NCI-H128 (cell line): ENCODE results near the gene MYH7B.

Experiments used
- DNase-seq: peaks from one replicate; lab custom pipeline; 2025; ENCODE audit not compliant: unreplicated experiment; lab: John Stamatoyannopoulos, UW

MYH7B gene

DNA sequence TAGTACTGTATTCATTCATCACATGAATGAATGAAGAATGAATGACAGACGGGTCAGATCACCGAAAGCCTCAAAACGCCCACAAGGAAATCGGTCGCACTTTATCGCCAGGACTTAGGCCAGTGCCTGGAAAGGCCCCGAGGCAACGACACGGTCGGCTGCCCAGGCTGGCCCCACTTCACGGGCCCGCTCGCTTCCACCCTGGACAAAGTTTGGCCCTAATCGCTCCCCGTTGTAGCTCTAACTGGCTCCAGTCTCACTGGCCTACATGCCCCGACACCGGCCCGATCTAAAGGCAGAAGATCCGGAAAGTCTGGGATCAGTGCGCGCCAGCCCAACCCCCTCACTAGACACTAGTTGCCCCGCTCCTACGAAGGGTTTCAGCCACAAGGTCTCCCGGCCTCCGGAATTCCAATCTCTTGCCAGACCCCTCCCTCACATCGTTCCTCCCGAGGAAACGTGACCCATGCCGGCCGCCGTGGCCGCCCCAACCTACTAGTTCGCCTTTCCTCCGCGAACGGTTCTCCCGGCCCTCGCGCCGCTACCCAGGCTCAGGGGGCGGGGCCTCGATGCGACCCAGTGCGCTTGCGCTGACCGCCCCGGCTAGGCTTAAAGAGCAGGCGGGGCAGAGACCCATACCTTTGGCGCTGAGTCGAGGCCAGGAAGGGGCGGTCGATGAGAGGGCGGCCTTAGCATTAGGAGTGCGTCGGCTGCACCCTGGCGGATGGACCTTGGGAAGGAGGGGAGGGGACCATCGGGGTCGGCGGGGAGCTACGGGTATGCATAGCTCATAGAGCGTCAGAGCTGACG lies at the start of gene MYH7B, which contains the start of gene GSS:
TSS of gene MYH7B (plus strand) at position 638 of the 810 bp plus-strand sequence. CDS start 22,138 bp downstream, outside the sequence.
TSS of gene GSS (minus strand) at position 576 of the 810 bp plus-strand sequence. CDS start 3,954 bp downstream, outside the sequence.
- peak; percentile 94 for DNase-seq

DNA sequence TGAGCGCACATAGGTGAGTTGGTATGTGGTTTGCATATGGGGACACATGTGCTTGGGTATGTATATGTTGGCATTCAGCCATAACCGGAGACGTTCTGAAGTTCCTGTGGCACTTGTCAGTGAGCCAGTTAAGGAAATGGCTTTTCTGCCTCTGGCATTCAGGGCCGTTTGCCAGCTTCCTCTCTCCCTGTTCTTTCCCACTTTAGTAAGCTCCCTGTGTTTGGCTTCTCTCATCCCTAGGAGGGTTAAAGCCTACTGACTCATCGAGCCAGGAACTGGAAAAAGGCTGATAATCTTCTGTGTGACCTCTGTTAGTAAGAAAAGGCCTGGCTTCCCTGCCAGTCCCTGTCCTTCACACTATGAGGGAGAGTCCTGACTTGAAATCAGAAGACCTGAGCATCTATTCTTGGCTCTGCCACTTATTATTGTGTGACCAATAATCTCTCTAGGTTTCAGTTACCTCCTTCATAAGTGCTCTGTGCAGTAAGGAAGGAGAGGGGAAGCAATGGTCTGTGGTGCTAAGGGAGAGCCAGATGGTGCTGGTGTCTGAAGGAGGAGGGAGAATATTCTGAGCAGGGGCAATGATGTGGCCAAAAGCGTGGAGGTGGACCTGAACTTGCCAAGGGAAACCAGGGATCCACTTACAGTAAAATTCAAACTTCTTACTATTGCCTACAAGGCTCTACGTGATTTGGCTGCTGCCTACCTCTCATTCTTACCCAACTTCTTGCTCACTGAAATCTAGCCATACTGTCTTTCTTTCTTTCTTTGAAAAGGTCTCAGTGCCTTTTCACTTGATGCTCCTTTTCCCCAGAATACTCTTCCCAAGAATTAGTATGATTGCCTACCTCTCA lies 47.8 kb upstream of the MYH7B start:
- DNase-seq = no peak

DNA sequence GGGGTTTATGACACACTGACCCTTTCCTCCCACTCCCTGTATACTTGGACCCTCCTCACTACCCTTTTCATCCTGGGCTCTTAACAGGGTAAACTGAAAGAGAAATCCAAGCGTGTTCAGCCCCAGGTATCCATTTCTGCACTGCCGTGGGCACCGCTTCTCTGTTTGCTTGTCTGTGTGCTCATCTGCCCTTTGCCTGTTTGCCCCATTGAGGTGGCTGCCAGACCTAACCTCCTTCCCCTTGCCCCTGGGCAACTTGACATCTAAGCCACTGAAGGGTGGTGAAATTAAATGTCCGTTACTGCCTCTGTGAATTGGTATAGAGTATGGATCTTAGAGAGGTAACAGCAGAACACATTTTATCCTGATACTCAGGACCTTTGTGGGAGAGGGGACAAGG lies 40.5 kb upstream of the MYH7B start:
- no peak for DNase-seq

DNA sequence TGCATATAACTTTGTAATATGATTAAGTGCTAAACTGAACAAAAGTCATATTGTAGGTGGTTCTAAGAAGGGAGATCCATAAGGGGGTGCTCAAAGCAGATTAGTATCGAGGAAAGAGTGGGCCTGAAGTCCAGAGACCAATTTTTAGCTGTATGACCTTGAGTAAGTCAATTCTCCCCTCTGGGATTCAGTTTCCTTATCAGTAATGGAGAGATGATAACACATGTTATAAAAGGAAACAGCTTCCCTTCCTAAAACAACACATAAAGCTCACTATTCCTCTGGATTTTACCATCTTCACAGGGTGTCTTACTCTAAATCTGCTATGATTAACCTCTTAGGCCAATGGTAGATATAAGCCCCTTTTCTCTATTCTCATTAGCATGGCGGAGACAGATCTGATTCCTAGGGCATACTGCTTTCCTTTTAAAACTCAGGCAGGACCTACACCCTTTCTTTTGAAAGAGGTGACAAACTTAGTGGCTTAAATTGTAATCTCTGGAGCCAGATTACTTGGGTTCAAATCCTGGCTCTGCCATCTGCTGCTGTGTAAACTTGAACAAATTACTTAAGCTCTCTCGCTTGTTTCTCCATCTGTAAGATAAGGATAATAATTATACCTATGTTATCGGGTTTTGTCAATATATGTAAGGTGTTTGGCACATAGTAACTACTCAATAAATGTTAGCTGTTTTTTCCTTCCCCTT lies 39.8 kb upstream of the MYH7B start:
- DNase-seq = no peak

DNA sequence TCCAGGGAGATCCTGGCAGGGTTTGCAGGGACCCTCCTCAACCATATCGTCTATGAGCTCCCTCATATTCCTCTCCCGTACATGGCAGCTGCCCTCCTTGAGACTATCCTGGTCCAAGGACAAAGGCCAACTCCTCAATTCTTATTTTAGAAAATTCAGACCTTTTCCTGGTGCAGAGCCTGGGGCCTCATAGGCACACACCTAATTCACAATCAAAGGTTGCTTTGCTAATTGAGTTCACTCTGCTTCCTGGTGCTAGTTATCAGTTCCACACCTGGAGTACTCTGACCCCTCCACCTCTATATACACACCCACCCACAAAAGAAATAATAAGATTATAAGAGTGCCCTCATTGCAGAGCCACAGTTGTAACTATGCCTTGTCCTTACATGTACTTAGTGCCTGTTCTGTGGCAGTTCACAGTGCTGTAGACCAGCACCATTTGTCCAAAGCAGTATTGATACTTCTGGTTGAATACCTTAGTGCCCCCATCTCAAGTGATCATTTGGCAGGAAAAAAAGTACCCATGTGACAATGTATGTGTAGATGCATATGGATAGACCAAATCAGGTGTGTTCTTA lies 38.8 kb upstream of the MYH7B start:
- DNase-seq = no peak

DNA sequence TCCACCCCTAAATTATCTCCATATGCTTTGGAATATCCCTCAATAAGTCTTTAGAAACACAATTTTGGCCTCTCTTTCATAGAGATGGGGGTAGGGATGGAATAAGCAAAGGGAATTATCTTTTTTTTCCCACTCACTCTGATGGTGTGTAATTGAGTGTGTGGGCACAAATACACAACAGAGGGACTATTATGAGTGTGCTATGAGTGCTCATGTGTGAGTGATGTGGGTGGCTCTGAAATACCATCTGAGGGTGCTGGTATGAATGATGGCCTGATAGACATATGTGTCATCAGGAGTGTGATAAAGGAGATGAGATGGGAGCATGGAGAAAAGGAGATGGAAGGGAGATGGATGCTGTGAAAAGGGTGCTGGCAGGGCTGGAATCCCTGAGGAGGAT lies 35.6 kb upstream of the MYH7B start:
- no peak for DNase-seq

DNA sequence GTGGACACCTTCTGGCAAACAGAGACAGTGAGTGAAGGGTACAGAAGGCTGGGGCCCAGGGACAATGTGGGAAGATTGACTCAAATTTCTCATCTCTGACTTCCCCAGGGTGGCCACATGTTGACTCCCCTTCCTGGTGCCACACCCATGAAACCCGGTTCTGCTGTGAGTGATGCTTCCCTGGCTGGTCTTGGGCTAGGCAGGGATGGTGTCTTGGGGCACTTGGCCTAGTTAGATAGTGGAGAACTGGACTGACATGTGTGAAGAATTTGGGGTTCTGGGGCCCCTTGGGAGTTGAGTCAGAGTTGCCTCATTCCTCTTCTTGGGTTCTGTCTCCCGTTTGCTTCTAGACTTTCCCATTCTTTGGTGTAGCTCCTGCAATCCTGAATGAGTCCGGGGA lies 34.2 kb upstream of the MYH7B start:
- no peak for DNase-seq

DNA sequence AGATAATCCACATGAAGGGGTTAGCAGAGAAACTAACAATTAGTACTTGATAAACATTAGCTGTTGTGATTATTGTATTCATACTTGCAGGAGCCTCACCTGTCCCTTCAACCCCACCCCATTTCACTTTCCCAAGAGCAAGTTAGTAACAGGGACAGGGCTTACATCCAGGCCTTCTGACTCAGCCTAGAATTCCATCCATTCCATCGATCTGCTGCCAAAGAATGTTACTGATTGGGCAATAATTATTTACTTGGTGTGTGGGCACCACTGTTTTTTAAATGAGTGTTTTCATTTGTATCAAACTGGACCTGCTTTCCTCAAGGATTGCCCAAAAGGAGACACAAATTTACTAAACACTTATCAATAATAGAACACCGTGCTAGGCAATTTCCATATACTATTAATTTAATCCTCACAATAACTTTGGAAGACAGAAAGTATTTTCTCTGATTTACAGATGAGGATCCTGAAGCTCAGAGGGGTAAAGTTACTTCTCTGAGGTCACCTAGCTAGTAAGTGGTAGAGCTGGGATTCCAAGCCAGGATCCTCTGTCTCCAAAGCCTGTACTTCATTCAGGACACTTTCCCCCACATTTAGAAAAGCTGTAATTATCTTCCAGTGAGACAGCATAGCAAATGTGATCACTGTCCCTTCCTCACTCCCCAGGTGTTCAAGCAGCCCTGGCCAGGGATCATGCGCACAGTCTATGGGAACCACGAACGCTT lies 32.9 kb upstream of the MYH7B start:
- DNase-seq = no peak

DNA sequence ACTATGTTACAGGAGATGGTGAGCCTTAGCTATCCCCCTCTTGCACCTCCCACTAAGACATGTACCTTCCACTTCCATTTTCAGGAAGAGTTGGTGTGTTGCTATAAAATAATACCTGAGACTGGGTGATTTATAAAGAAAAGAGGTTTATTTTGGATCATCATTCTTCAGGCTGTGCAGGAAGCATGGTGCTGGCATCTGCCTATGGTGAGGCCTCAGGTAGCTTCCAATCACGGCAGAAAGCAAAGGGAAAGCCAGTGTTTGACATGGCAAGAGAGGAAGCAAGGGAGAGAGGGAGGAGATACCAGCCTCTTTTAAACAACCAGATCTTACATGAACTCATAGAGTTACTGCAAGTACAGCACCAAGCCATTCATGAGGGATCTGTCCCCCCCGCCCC lies 32.3 kb upstream of the MYH7B start:
- DNase-seq = no peak

DNA sequence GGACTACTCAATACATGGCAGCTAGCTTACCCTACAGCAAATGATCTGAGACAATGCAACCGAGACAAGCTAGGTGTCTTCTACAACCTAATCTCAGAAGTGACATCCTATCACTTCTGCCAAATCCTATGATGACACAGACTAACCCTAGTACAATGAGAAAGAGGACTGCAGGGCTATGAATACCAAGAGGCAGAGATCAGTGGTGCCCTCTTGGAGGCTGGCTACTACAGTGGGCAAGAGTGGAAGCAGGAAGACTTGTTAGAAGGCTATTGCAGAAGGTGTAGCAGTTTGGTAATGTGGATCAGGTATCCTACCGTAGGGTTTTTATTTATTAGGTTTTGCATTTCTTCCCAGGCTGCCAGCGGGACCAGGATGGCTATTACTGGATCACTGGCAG lies 30.3 kb upstream of the MYH7B start:
- DNase-seq = no peak

DNA sequence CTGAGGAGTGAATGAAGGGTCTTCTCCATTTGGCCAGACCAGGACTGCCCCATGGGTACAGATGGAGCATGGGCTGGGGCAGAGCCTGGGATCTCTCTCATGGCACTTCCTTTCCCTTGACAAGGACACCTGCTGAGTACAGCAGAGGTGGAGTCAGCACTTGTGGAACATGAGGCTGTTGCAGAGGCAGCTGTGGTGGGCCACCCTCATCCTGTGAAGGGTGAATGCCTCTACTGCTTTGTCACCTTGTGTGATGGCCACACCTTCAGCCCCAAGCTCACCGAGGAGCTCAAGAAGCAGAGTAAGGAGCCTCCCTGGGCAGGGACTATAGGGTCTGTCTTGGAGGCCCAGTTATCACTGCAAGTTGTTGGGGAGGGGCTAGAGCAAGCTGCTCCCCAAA lies 29.7 kb upstream of the MYH7B start:
- no peak for DNase-seq

DNA sequence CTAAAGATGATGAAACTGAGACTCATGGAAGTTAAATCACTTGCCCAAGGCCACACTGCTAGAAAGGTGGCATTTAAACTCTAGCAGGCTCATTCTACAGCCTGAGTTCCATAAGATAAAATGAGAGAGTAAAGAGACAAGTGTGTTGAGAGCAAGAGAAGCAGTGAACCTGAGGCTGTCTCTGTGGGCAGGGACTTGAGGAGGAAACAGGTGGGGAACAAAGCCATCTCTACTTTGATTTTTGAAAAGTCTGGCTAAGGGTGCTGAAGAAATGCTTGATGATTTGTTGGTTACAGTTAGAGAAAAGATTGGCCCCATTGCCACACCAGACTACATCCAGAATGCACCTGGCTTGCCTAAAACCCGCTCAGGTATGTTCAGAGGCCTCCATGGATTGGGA lies 29.1 kb upstream of the MYH7B start:
- no peak for DNase-seq

DNA sequence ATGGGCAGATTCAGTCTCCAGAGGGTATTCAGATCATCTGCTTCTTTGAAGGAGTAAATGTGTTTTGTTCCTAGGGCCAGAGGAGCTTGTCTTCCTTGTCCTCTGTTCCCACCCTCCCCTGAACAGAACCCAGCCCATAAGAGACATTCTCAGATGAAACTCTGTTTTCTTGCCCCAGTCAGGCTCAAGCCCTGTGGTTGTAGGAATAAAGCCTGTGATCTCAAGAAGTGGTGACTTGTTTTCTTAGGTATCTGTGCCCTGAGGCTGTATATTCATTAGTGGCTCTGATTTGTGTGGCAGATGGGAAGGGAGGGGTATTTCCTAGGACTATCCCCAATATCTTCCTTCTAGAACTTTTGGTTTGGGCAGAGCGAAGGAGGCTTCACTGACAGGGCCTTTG lies 27.9 kb upstream of the MYH7B start:
- no peak for DNase-seq

DNA sequence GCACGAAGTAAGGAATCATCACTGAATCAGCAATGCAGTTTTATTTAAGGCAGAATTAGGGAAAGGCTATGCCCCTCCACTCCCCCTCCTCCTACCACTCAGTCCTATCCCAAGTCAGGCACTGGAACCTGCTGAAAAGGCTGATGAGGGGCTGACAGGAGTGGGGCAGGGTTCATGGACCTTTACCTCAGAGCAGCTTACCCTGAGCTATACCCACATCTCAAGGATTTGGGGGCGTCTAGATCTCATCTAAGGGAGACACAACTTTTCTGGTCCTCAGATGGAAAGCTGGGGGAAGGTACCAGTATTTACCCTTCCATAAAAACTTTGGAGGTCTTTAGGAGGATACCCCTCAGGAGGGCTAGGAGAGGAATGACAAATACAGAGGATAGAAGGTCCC lies 27.3 kb upstream of the MYH7B start:
- DNase-seq = no peak

DNA sequence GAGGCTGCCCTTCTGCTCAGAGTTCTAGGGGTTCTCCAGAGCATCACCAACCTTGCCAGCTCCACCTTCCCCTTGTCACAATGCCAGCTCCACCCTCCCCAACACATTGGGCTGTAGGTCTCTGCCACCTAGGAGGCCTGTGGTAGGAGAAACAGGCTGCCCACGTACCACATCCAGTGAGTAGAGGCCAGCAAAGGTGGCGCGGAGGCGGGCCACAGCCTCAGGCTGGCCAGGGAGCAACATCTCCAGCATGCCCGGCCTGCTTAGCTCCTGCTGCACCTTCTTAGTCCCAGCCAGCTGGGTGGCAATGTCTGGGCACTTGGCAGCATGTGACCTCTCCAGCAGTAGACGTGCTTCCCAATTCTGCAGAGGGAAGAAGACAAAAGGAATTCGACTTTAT lies 23.9 kb upstream of the MYH7B start:
- DNase-seq = no peak

DNA sequence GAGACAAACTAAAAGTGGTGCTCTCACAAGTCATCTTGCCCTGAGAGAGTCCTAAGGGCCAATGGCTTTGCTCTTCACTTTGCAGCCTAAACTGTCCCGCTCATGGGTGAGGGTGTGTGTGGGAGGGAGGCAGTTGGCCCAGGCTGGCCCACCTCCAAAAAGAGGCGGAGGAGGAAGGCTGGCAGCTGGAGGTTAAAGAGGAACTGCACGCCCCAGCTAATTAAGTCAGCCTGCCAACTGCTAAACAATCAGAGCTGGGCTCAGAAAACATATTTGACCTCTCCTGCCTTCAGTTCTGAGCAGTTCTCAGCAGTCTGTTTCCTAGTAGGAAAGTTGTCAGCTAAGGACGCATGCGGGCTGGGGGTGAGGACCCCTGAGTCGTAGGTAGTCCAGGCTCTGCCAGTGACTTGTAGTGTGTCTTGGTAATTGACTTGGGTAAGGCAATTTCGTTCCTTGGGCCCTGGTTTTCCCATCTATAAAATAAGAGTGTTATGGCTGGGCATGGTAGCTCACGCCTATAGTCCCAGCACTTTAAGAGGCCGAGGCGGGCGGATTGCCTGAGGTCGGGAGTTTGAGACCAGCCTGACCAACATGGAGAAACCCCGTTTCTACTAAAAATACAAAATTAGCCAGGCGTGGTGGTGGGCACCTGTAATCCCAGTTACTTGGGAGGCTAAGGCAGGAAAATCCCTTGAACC lies 17.1 kb upstream of the MYH7B start:
- no peak for DNase-seq

DNA sequence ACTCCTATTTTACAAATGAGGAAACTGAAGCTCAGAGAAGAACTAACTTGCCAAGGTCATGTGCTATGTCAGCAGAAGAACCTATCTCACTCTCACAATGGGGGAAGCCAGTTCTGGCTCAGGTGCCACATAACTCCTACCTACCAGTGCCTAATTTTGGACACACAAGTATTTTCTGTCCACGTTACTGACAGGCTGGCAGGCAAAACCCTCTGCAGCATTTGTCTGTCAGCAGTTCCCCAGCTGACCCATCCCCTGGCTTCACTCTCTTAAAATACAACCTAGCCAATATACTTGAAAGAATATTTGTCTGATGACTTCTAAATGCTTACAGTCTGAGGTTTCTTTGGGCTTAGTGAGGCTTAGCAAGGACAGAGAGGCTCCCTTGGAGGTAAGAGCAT lies 15.6 kb upstream of the MYH7B start:
- no peak for DNase-seq

DNA sequence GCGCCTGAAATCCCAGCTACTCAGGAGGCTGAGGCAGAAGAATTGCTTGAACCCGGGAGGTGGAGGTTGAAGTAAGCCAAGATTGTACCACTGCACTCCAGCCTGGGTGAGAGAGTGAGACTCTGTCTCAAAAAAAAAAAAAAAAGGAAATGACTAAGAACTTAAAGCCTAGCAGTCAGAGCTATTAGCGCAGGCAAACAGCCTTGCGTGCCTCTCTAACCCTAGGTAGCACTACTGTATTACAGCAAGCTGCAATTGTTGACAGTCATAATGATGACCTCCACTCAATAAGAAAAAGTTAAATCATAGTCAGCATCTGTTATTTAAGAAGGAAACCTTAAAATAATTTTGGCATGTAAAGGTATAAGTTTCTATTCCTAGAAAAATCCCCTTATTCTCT lies 14.4 kb upstream of the MYH7B start:
- no peak for DNase-seq

DNA sequence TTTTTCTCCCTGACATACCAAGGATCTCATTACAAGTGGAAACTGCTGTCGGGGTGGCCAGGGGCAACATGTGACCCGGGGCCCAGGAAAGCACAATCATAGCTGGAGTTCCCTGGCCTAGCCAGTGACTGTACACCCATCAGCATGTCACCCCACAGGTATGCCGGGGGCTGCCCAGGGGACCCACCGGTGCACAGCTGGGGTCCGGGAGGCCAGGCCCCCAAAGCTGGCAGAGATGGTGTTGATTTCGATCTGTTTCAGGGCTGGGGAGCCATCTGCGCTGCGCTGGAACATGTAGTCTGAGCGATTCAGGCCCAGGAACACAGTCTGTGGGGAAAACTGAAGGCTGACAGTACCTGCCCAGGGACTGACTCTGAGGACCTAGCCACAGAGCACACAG lies 13.4 kb upstream of the MYH7B start:
- no peak for DNase-seq
